Measurements from ENCODE around the gene OBSL1. TPM values are rescaled to one million over a fixed set of nuclear protein-coding genes. Genes with fewer than 3 reads are reported as not detected.

OBSL1 gene
- total and polyA plus RNA-seq, 10 of the 15 experiments (the other 5 are each of a cell fraction or from before 2014, with no cell fraction given): 0.14 to 0.77 TPM; not detected in 8

DNA sequence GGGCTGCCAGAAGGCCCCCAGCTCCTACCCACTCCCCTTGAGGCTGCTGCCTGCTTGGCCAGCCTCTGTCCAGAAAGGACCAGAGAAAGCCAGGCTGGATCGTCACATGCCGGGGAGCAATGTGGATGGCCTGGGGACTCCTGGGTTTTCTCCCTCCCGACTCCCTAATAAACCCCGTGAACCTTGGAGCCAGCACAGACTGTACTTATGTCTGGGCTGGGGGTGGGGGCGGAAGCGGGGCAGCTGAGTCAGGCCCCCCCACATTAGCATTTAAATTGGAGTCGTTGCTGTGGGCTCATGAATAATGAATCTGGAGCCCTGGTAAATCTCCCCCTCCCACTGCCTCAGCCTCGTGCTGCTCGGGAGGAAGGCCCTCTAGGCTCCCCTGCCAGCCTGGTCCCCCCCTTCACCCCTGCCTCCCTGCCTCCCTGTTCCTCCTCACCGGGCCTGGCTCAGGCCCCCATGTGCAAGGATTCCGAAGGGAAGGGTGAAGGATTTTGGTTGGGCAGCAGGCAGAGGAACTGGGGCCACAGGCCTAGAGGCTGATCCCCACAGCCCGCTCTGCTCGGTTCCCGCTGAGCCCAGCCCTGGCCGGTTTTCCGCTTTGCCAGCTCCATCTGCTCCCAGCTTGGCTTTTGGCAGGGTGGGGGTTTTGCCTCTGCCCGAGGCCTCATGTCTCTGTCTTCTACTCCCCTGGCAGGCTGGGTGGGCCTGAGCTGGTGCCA lies 64.4 kb downstream of the OBSL1 start:
- ChIA-PET POLR2A (no interaction called here), CTCF (interaction anchor here (0.7 to 3.4 kb wide), 4 partner anchors 7 to 56 kb away, joined by 3 to 26 read pairs (median 6); partner anchors contain the start of gene GMPPA), RAD21 (ENCODE audit: unreplicated experiment) (no interaction called here), SMC1A (ENCODE audit: uncharacterized antibody, unreplicated experiment) (no interaction called here)
- 77% methylated on average over 17 of the region's 17 CpGs for WGBS (ENCODE audit: insufficient coverage, insufficient replicate concordance, low lambda C conversion rate, missing lambda C conversion rate)
- BruUV-seq (replicated peaks): no TSS peak
- H3K79me2 ChIP-seq (ENCODE audit: control insufficient read depth, insufficient read depth, low read length): no peaks in the 10 kb centered on the region
- H3K4me2 ChIP-seq (ENCODE audit: control insufficient read depth, insufficient read depth): no peak overlapping the region
- no peak overlapping the region for H3K9ac ChIP-seq (ENCODE audit: control insufficient read depth, insufficient read depth, low read length)
- H4K20me1 ChIP-seq (ENCODE audit: control insufficient read depth, insufficient read depth): no peaks in the 10 kb centered on the region
- no peak overlapping the region for H3K27ac ChIP-seq (ENCODE audit: control insufficient read depth, insufficient read depth)
- intact Hi-C loops (cut with micrococcal nuclease; ENCODE audit: unreplicated experiment) (no loop called here), in situ Hi-C loops (cut with MboI) (no loop called here)
- H2AFZ ChIP-seq (ENCODE audit: control insufficient read depth, low read depth, low read length): no peak overlapping the region
- DNase-seq (ENCODE audit: low read depth, low spot score): no peak
- H3K9me3 ChIP-seq (replicated peaks; ENCODE audit: control insufficient read depth, insufficient read depth, low read length): no peaks in the 10 kb centered on the region
- no peak overlapping the region for H3K4me3 ChIP-seq
- TF ChIP-seq ZNF622 (IDR thresholded peaks at IDR 0.05): no peak
- TF ChIP-seq MTA3 (IDR thresholded peaks at IDR 0.05; ENCODE audit: borderline replicate concordance, low read length): no peak
- no peak for TF ChIP-seq MEF2A (IDR thresholded peaks at IDR 0.05; ENCODE audit: insufficient read depth, low read depth, low read length)
- TF ChIP-seq CHD1 (IDR thresholded peaks at IDR 0.05; ENCODE audit: low read depth, low read length): no peak
- TF ChIP-seq HCFC1 (IDR thresholded peaks at IDR 0.05; ENCODE audit: low read length): no peak
- TF ChIP-seq JUND (IDR thresholded peaks at IDR 0.05; ENCODE audit: low read depth, low read length): no peak
- no peak for TF ChIP-seq WRNIP1 (IDR thresholded peaks at IDR 0.05; ENCODE audit: borderline replicate concordance, low read depth, low read length)
- TF ChIP-seq, protein P1, sequence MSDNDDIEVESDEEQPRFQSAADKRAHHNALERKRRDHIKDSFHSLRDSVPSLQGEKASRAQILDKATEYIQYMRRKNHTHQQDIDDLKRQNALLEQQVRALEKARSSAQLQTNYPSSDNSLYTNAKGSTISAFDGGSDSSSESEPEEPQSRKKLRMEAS (IDR thresholded peaks at IDR 0.05; ENCODE audit: low read depth, low read length): no peak
- TF ChIP-seq, protein P2, sequence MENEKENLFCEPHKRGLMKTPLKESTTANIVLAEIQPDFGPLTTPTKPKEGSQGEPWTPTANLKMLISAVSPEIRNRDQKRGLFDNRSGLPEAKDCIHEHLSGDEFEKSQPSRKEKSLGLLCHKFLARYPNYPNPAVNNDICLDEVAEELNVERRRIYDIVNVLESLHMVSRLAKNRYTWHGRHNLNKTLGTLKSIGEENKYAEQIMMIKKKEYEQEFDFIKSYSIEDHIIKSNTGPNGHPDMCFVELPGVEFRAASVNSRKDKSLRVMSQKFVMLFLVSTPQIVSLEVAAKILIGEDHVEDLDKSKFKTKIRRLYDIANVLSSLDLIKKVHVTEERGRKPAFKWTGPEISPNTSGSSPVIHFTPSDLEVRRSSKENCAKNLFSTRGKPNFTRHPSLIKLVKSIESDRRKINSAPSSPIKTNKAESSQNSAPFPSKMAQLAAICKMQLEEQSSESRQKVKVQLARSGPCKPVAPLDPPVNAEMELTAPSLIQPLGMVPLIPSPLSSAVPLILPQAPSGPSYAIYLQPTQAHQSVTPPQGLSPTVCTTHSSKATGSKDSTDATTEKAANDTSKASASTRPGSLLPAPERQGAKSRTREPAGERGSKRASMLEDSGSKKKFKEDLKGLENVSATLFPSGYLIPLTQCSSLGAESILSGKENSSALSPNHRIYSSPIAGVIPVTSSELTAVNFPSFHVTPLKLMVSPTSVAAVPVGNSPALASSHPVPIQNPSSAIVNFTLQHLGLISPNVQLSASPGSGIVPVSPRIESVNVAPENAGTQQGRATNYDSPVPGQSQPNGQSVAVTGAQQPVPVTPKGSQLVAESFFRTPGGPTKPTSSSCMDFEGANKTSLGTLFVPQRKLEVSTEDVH (IDR thresholded peaks at IDR 0.05; ENCODE audit: low read depth, partially characterized antibody): no peak
- TF ChIP-seq RCOR1 (conservative IDR thresholded peaks at IDR 0.05; ENCODE audit: low read depth, low read length): no peak
- TF ChIP-seq MYB (IDR thresholded peaks at IDR 0.05; ENCODE audit: borderline replicate concordance, low read depth, low read length): no peak
- TF ChIP-seq YY1 (IDR thresholded peaks at IDR 0.05; ENCODE audit: low read depth, low read length): no peak
- no peak for TF ChIP-seq NFIC (IDR thresholded peaks at IDR 0.05; ENCODE audit: low read depth, low read length)
- no peak for TF ChIP-seq POLR2AphosphoS5 (IDR thresholded peaks at IDR 0.05; ENCODE audit: low read length)
- TF ChIP-seq MEF2B (IDR thresholded peaks at IDR 0.05; ENCODE audit: partially characterized antibody, poor library complexity, severe bottlenecking): no peak
- peaks cover 0 to 7% of the 10 kb centered on the region in 2 experiments; a peak in 2 of 4 replicates for H3K36me3 ChIP-seq (ENCODE audit: control insufficient read depth in 2 of 2, insufficient read depth in 2 of 2, low read length in 1 of 2)
- peaks cover 1 to 3% of the 10 kb centered on the region in 2 experiments; a peak in 3 of 4 replicates for H3K27me3 ChIP-seq (replicated peaks in 1 of 2; ENCODE audit: control insufficient read depth in 2 of 2, insufficient read depth in 2 of 2, low read length in 1 of 2)
- H3K4me1 ChIP-seq (ENCODE audit: control insufficient read depth, insufficient read depth, low read length): no peaks in the 10 kb centered on the region
- no peak for FAIRE-seq
- ATAC-seq: no peak
